HepG2 (cell line): Measurements from ENCODE around the gene CREB3. TPM values are rescaled to one million over a fixed set of nuclear protein-coding genes. Genes with fewer than 3 reads are reported as not detected.

Experiments
- EP300 ChIP-seq, 3 experiments: sonication (generic) in 1 of 3; formaldehyde crosslinking in 1 of 3; IDR thresholded peaks; 2 replicates each; pipeline versions ENCODE4 v1.5.1 to v1.6.1; 2011 to 2020; ENCODE audit warnings: low read depth in 2 of 3, low read length in 2 of 3, borderline replicate concordance in 1 of 3, improper control_type of control experiment in 1 of 3, mild to moderate bottlenecking in 1 of 3, missing genetic modification reagents in 1 of 3, moderate library complexity in 1 of 3
- NFKBIZ ChIP-seq: IDR thresholded peaks from 2 replicates; pipeline ENCODE4 v1.6.1; 2018; ENCODE audit warnings: missing genetic modification reagents, missing compliant biosample characterization
- PCBP1 ChIP-seq: fragments of 200-400 bp; formaldehyde crosslinking; IDR thresholded peaks from 2 replicates; pipeline ENCODE4 v1.6.1; 2017; ENCODE audit warnings: mild to moderate bottlenecking, low read depth, low read length, borderline replicate concordance
- ZFP41 ChIP-seq: sonication (generic); formaldehyde crosslinking; IDR thresholded peaks from 2 replicates; pipeline ENCODE4 v1.4.0; 2020; ENCODE audit warnings: mild to moderate bottlenecking, missing genetic modification reagents, borderline replicate concordance
- ZFP90 ChIP-seq: sonication (generic); formaldehyde crosslinking; IDR thresholded peaks from 2 replicates; pipeline ENCODE4 v1.8.0; 2022; ENCODE audit warnings: missing genetic modification reagents, mild to moderate bottlenecking, inconsistent platforms, borderline replicate concordance
- ZNF451 ChIP-seq: sonication (generic); formaldehyde crosslinking; IDR thresholded peaks from 2 replicates; pipeline ENCODE4 v1.5.0; 2020; ENCODE audit warnings: mild to moderate bottlenecking, missing genetic modification reagents
- ZNF747 ChIP-seq: sonication (generic); formaldehyde crosslinking; IDR thresholded peaks from 2 replicates; pipeline ENCODE4 v1.8.1; 2023; ENCODE audit warnings: missing genetic modification reagents, mild to moderate bottlenecking, borderline replicate concordance
- polyA plus RNA-seq, 8 experiments: library from polyadenylated mRNA; depleted of rRNA in 3 of 8; stranded (reverse) in 7 of 8; unstranded in 1 of 8; fragments of >200 nt; fragmentation: Illumina TruSeq in 4 of 8; extraction: Trizol in 4 of 8; gene quantifications; 2 replicates each; pipeline versions ENCODE4 v1.2.1 to v1.2.3, GENCODE V29; 2011 to 2016; ENCODE audit warnings: low read depth in 4 of 8, missing spikeins in 1 of 8, mixed read lengths in 1 of 8; ENCODE audit not compliant: insufficient read depth in 1 of 8
- total RNA-seq, 5 experiments: library from RNA; depleted of rRNA; stranded (reverse); fragments of >200 nt; fragmentation: Illumina TruSeq; extraction: Trizol; gene quantifications; 2 replicates each; pipeline ENCODE4 v1.2.3, GENCODE V29; 2016; ENCODE audit warnings: low read depth in 1 of 5
- TF ChIP-seq, protein P1 (sequence below): sonication (generic); formaldehyde crosslinking; IDR thresholded peaks from 2 replicates; pipeline ENCODE4 v1.8.1; 2023; ENCODE audit warnings: mild to moderate bottlenecking, moderate library complexity, missing genetic modification reagents
- TF ChIP-seq, protein P2 (sequence below): sonication (generic); formaldehyde crosslinking; IDR thresholded peaks from 2 replicates; pipeline ENCODE4 v1.4.0; 2020; ENCODE audit warnings: low read depth, missing genetic modification reagents
- TF ChIP-seq, protein P3 (sequence below): sonication (generic); formaldehyde crosslinking; IDR thresholded peaks from 2 replicates; pipeline ENCODE4 v1.4.0; 2020; ENCODE audit warnings: missing genetic modification reagents
- TF ChIP-seq, protein P4 (sequence below): sonication (generic); formaldehyde crosslinking; IDR thresholded peaks from 2 replicates; pipeline ENCODE4; 2020; ENCODE audit warnings: missing genetic modification reagents, mild to moderate bottlenecking, borderline replicate concordance

CREB3 gene
- total and polyA plus RNA-seq, 2 of the 13 experiments (the other 11 are each of a cell fraction or from before 2014, with no cell fraction given) = 11.1 to 34.2 TPM

DNA sequence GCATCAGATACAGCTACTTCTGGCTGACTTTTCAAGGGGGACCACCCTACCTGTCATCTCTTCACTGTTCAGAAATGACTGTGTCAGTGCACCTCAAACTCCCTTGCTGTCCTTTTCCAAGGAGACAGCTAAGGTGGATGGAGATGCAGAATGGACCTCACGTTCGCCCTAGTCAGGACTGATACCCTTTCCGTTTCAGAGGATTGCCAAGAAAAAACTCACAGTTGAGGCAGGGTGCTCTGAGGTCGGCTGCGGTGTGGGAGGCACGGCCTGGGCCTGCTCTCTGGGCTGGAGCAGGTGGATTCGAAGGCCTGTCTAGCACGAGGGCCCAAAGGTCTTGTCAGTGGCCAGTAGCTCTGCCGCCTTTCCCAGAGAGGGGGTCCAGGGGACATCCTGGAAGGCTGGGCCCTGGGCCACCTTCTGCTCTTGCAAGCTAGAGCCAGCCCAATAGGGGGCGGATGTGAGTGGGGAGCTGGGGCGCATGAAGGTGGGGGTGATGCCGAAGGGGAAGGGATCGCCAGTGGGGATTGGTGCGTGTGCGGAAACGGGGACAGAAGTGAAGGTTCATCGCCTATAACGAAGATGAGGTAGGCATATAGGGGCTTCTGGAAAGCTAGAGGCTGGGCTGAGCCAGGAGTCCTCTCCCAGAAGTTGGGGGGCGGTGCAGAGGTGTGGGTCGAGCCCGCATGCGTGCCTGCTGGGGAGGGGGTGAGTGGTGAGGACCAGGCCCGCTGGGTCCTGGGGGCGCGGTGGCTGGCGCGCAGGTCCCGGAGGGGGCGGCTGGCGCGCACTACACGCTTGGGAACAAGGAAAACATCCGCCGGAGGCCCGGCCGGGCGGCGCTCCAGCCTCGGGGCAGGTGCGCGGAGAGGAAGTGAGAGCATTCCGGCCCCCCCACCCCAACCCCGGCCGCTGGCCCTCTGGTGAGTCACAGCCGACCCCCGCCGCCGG, 24.1 kb downstream of the CREB3 start (continued):
- no peak for TF ChIP-seq EP300 (IDR thresholded peaks at IDR 0.05; ENCODE audit: low read depth in 2 of 2, low read length in 2 of 2)
- no peak for TF ChIP-seq EP300 (CRISPR knock-in tag; IDR thresholded peaks at IDR 0.05; ENCODE audit: borderline replicate concordance)
- TF ChIP-seq ZNF451 = peak; percentile 46; the same call in 1 of the 2 replicates
- TF ChIP-seq ZFP41 (CRISPR knock-in tag) = no peak
- TF ChIP-seq, protein P1, sequence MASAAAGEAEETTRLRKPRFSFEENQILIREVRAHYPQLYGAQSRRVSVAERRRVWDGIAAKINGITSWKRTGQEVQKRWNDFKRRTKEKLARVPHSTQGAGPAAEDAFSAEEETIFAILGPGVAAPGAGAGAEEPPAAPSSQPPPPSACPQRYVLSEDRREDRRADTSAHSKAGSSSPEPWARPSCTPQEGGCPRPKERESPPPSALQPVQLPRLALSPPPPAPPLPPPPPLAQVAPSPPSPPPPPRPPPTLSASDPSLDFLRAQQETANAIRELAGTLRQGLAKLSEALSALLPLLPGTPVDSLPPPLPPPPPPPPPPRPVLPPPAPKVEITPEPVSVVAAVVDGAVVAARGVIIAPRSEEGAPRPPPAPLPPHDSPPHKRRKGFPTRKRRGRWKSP (CRISPR knock-in tag) = 0 out of 2 replicates have a peak, but pooled peaks have one; percentile 18
- peak; percentile 44; the same call in 1 of the 2 replicates for TF ChIP-seq NFKBIZ (CRISPR knock-in tag)
- TF ChIP-seq, protein P2, sequence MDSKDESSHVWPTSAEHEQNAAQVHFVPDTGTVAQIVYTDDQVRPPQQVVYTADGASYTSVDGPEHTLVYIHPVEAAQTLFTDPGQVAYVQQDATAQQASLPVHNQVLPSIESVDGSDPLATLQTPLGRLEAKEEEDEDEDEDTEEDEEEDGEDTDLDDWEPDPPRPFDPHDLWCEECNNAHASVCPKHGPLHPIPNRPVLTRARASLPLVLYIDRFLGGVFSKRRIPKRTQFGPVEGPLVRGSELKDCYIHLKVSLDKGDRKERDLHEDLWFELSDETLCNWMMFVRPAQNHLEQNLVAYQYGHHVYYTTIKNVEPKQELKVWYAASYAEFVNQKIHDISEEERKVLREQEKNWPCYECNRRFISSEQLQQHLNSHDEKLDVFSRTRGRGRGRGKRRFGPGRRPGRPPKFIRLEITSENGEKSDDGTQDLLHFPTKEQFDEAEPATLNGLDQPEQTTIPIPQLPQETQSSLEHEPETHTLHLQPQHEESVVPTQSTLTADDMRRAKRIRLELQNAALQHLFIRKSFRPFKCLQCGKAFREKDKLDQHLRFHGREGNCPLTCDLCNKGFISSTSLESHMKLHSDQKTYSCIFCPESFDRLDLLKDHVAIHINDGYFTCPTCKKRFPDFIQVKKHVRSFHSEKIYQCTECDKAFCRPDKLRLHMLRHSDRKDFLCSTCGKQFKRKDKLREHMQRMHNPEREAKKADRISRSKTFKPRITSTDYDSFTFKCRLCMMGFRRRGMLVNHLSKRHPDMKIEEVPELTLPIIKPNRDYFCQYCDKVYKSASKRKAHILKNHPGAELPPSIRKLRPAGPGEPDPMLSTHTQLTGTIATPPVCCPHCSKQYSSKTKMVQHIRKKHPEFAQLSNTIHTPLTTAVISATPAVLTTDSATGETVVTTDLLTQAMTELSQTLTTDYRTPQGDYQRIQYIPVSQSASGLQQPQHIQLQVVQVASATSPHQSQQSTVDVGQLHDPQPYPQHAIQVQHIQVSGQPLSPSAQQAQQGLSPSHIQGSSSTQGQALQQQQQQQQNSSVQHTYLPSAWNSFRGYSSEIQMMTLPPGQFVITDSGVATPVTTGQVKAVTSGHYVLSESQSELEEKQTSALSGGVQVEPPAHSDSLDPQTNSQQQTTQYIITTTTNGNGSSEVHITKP (CRISPR knock-in tag) = no peak; the same call in 1 of the 2 replicates
- TF ChIP-seq ZFP90 (CRISPR knock-in tag) = peak; percentile 85
- TF ChIP-seq, protein P3, sequence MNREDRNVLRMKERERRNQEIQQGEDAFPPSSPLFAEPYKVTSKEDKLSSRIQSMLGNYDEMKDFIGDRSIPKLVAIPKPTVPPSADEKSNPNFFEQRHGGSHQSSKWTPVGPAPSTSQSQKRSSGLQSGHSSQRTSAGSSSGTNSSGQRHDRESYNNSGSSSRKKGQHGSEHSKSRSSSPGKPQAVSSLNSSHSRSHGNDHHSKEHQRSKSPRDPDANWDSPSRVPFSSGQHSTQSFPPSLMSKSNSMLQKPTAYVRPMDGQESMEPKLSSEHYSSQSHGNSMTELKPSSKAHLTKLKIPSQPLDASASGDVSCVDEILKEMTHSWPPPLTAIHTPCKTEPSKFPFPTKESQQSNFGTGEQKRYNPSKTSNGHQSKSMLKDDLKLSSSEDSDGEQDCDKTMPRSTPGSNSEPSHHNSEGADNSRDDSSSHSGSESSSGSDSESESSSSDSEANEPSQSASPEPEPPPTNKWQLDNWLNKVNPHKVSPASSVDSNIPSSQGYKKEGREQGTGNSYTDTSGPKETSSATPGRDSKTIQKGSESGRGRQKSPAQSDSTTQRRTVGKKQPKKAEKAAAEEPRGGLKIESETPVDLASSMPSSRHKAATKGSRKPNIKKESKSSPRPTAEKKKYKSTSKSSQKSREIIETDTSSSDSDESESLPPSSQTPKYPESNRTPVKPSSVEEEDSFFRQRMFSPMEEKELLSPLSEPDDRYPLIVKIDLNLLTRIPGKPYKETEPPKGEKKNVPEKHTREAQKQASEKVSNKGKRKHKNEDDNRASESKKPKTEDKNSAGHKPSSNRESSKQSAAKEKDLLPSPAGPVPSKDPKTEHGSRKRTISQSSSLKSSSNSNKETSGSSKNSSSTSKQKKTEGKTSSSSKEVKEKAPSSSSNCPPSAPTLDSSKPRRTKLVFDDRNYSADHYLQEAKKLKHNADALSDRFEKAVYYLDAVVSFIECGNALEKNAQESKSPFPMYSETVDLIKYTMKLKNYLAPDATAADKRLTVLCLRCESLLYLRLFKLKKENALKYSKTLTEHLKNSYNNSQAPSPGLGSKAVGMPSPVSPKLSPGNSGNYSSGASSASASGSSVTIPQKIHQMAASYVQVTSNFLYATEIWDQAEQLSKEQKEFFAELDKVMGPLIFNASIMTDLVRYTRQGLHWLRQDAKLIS (CRISPR knock-in tag) = peak; percentile 72; the same call in 1 of the 2 replicates
- peak; percentile 50; the same call in 1 of the 2 replicates for TF ChIP-seq ZNF747 (CRISPR knock-in tag)
- TF ChIP-seq, protein P4, sequence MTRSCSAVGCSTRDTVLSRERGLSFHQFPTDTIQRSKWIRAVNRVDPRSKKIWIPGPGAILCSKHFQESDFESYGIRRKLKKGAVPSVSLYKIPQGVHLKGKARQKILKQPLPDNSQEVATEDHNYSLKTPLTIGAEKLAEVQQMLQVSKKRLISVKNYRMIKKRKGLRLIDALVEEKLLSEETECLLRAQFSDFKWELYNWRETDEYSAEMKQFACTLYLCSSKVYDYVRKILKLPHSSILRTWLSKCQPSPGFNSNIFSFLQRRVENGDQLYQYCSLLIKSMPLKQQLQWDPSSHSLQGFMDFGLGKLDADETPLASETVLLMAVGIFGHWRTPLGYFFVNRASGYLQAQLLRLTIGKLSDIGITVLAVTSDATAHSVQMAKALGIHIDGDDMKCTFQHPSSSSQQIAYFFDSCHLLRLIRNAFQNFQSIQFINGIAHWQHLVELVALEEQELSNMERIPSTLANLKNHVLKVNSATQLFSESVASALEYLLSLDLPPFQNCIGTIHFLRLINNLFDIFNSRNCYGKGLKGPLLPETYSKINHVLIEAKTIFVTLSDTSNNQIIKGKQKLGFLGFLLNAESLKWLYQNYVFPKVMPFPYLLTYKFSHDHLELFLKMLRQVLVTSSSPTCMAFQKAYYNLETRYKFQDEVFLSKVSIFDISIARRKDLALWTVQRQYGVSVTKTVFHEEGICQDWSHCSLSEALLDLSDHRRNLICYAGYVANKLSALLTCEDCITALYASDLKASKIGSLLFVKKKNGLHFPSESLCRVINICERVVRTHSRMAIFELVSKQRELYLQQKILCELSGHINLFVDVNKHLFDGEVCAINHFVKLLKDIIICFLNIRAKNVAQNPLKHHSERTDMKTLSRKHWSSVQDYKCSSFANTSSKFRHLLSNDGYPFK = 0 out of 2 replicates have a peak, but pooled peaks have one; percentile 13
- no peak for TF ChIP-seq PCBP1
